Activated T-helper 2 cell treated with anti-CD3 and anti-CD28 coated beads, Interferon-gamma antibody, Interleukin-2, Interleukin-4, amounts not matched to agents 10 μg/mL and 5 μg/mL and 100 μg/mL, durations not matched to agents 14 hours and 24 hours and 36 hours (primary cell): ENCODE measurements around the gene HMOX1. TPM values are rescaled to one million over a fixed set of nuclear protein-coding genes. Genes with fewer than 3 reads are reported as not detected.
"Not testable (repeated sequence)": the region's sequence is repeated elsewhere in the genome, so short reads cannot be mapped to it uniquely, and the experiment has no call there.

Source experiments
- DNase-seq: peaks from one replicate; pipeline ENCODE4 v3.0.0; 2021; ENCODE audit warnings: low spot score
- H3K27ac Mint-ChIP-seq: one replicate; pipeline ENCODE4 v1.8.0; 2021; ENCODE audit warnings: mixed read lengths
- H3K27me3 Mint-ChIP-seq: one replicate; pipeline ENCODE4 v1.8.0; 2021; ENCODE audit warnings: low read depth, mixed read lengths
- H3K36me3 Mint-ChIP-seq: one replicate; pipeline ENCODE4 v1.8.0; 2021; ENCODE audit warnings: low read depth, mixed read lengths
- H3K4me1 Mint-ChIP-seq: one replicate; pipeline ENCODE4 v1.8.0; 2021; ENCODE audit warnings: low read depth, mixed read lengths
- H3K4me3 Mint-ChIP-seq: one replicate; pipeline ENCODE4 v1.8.0; 2021; ENCODE audit warnings: low read depth, mild to moderate bottlenecking, moderate library complexity, mixed read lengths
- H3K9me3 Mint-ChIP-seq: one replicate; pipeline ENCODE4 v1.8.0; 2021; ENCODE audit warnings: mixed read lengths
- intact Hi-C: fragments of 100-400 bp; cut with micrococcal nuclease; formaldehyde crosslinking; loops from one replicate; pipeline ENCODE4 v1.15.1; 2023
- total RNA-seq: library from RNA; stranded (reverse); gene quantifications from 2 replicates; pipeline ENCODE4 v1.2.3, GENCODE V29; 2022

The HMOX1 gene
- total RNA-seq, 1 donor from 2014 or later = 1.0 TPM

DNA sequence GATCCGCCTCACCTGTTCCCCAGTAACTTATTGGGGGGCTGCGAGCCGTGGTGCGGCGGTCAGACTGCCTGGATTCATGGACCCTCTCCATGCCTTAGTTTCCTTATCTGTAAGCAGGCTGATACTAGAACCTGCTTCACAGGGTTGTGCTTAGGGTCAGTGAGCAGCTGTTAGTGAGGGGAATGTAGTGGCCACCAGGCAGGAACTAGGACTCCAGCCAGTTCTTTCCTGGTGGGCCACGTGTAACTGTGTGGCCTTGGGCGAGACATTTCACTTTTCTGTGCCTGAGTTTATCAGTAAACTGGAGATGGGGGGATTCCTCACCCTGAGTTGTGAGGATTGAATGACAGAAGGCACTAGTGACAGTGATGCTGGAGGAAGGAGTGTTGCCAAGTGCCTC lies 43.9 kb downstream of the HMOX1 start:
- Mint-ChIP-seq H3K4me1 (peaks cover 2% of the 10 kb centered on the region), H3K27ac (peak overlapping the region; percentile 68), H3K27me3 (no peaks in the 10 kb centered on the region), H3K36me3 (peaks cover 70% of the 10 kb centered on the region), H3K4me3 (no peak overlapping the region), H3K9me3 (no peaks in the 10 kb centered on the region)
- intact Hi-C loops = no loop called here
- DNase-seq = no peak

DNA sequence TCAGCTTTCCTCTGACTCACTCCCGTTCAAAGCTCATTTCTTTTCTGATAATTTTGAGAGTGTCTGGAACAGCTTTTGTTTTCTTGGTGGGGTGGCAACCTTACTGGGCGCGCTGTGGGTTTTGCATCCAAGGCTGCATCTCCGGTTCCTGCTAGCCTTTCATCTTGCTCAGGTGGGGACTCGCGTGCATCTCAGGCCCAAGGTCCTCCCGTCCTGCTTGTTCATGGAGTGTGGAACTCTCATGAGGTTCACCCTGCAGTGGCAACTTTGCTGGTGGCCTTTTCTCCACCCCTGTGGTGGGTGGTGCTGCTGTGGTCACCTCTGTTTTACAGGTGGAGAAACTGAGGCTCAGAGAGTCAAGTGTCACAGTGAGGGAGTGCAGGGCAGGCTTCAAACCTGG lies 44.6 kb downstream of the HMOX1 start:
- H3K27ac Mint-ChIP-seq = no peak overlapping the region
- intact Hi-C loops = no loop called here
- H3K27me3 Mint-ChIP-seq = no peaks in the 10 kb centered on the region
- peaks cover 68% of the 10 kb centered on the region for H3K36me3 Mint-ChIP-seq
- no peak for DNase-seq
- peaks cover 2% of the 10 kb centered on the region for H3K4me1 Mint-ChIP-seq
- H3K9me3 Mint-ChIP-seq = no peaks in the 10 kb centered on the region
- H3K4me3 Mint-ChIP-seq = no peak overlapping the region

- H3K27ac Mint-ChIP-seq = peak overlapping the region; percentile 39
- H3K9me3 Mint-ChIP-seq = no peaks in the 10 kb centered on the region
- H3K4me1 Mint-ChIP-seq = peaks cover 2% of the 10 kb centered on the region
- DNase-seq = no peak
- H3K4me3 Mint-ChIP-seq = no peak overlapping the region
- intact Hi-C loops = no loop called here
- H3K27me3 Mint-ChIP-seq = no peaks in the 10 kb centered on the region
- peaks cover 72% of the 10 kb centered on the region for H3K36me3 Mint-ChIP-seq
Observed at GRCh38 chr22:35425971-35426800, 45.3 kb downstream of the HMOX1 start.

- Mint-ChIP-seq H3K27me3 (no peaks in the 10 kb centered on the region), H3K36me3 (peaks cover 72% of the 10 kb centered on the region), H3K4me3 (no peak overlapping the region), H3K27ac (peak overlapping the region; percentile 39), H3K4me1 (peaks cover 2% of the 10 kb centered on the region), H3K9me3 (peaks cover under 1% of the 10 kb centered on the region)
- no peak for DNase-seq
- intact Hi-C loops = no loop called here
Observed at GRCh38 chr22:35426801-35427140, 45.9 kb downstream of the HMOX1 start.

GRCh38 chr22:35430897-35431322 lies 50.0 kb downstream of the HMOX1 start:
- Mint-ChIP-seq H3K4me3 (no peak overlapping the region), H3K27ac (no peak overlapping the region), H3K9me3 (peaks cover 5% of the 10 kb centered on the region), H3K36me3 (peaks cover 71% of the 10 kb centered on the region), H3K4me1 (peaks cover 2% of the 10 kb centered on the region), H3K27me3 (no peaks in the 10 kb centered on the region)
- peak; percentile 45 for DNase-seq
- intact Hi-C loops = loop anchor here (2.0 kb wide), 2 partner anchors 152 to 192 kb away; no protein-coding TSS in a partner anchor

DNA sequence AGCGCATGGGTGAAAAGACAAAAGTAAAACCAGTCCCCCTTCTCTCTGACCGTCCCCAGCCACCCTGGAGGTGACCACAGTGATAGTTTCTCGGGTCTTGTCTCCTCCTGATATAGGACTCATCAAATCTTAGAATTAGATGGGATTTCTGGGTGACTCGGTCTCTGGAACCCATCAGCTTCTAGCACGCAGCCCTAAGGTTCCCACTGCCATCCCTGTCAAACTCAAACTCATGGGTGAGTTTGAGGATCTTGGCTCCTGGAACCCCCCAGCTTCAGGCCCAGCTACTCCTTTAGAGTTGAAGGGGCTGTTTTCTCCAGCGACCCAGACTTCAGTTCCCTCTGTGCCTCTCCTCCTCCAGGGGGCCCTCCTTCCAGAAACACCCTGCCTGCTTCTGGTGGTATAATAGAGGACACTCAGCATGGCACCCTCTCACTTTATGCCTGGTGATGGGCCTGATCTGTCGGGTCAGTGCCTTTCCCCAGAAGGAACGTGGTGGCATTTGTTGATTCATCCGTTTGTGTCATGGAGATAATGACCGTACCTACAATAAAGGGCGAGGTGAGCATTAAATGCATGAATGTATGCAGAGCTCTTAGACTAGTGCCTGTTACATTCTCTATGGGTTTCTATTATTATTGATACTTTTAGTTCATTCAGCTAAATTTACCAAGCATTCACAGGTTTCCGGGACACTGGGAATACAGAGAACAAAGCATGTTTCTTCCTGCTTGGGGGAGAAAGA lies 50.8 kb downstream of the HMOX1 start:
- H3K27me3 Mint-ChIP-seq = no peaks in the 10 kb centered on the region
- H3K27ac Mint-ChIP-seq = no peak overlapping the region
- H3K36me3 Mint-ChIP-seq = peaks cover 71% of the 10 kb centered on the region
- H3K4me1 Mint-ChIP-seq = peaks cover 2% of the 10 kb centered on the region
- H3K9me3 Mint-ChIP-seq = peaks cover 5% of the 10 kb centered on the region
- no peak for DNase-seq
- intact Hi-C loops = loop anchor here (2.0 kb wide), 2 partner anchors 151 to 191 kb away; no protein-coding TSS in a partner anchor
- no peak overlapping the region for H3K4me3 Mint-ChIP-seq

- H3K36me3 Mint-ChIP-seq = peaks cover 71% of the 10 kb centered on the region
- H3K9me3 Mint-ChIP-seq = peaks cover 5% of the 10 kb centered on the region
- no peak overlapping the region for H3K4me3 Mint-ChIP-seq
- no peak for DNase-seq
- peaks cover 4% of the 10 kb centered on the region for H3K4me1 Mint-ChIP-seq
- intact Hi-C loops = no loop called here
- H3K27ac Mint-ChIP-seq = no peak overlapping the region
- no peaks in the 10 kb centered on the region for H3K27me3 Mint-ChIP-seq
Observed at GRCh38 chr22:35432228-35432905, 51.5 kb downstream of the HMOX1 start.

DNA sequence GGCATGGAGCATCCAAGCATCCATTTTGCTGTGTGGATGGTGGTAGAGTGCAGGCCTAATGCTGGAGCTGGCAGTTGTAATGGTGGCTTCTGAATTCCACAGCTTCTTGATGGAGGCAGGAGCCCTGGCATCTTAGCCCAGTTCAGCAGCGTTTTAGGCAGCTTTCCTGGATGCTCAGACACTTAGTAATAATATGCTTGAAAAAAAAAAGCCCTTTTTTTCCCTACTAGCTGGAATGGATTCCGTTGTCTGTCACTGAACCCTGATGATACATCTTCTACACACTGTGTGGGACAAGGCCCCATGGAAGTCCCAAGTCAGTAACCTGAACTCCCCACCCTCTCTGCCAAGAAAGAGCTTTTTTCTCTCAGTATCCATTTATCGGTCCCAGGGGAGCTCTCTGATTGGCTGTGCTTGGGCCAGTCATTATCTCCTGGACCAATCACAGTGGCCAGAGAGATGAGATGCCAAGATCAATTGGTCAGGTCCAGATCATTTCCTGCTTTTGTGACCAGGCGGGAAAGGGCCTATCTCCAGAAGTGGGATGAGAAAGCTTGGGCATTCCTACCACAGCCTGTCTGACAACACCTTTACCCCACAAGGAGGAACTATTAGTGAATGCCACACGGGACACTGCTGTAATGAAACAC lies 53.3 kb downstream of the HMOX1 start:
- H3K27me3 Mint-ChIP-seq = no peaks in the 10 kb centered on the region
- H3K4me3 Mint-ChIP-seq = no peak overlapping the region
- H3K36me3 Mint-ChIP-seq = peaks cover 87% of the 10 kb centered on the region
- intact Hi-C loops = no loop called here
- H3K4me1 Mint-ChIP-seq = peaks cover 5% of the 10 kb centered on the region
- H3K9me3 Mint-ChIP-seq = peaks cover 5% of the 10 kb centered on the region
- H3K27ac Mint-ChIP-seq = no peak overlapping the region
- DNase-seq = no peak

- Mint-ChIP-seq H3K36me3 (peaks cover 85% of the 10 kb centered on the region), H3K27ac (peak overlapping the region; percentile 29), H3K9me3 (peaks cover 5% of the 10 kb centered on the region), H3K4me1 (peaks cover 5% of the 10 kb centered on the region), H3K4me3 (no peak overlapping the region), H3K27me3 (no peaks in the 10 kb centered on the region)
- no peak for DNase-seq
- intact Hi-C loops = no loop called here
Observed at GRCh38 chr22:35435201-35435740, 54.4 kb downstream of the HMOX1 start.

GRCh38 chr22:35436421-35436820 lies 55.5 kb downstream of the HMOX1 start:
- DNase-seq = no peak
- Mint-ChIP-seq H3K9me3 (peaks cover 5% of the 10 kb centered on the region), H3K27me3 (no peaks in the 10 kb centered on the region), H3K36me3 (peaks cover 76% of the 10 kb centered on the region), H3K4me3 (no peak overlapping the region), H3K4me1 (peaks cover 5% of the 10 kb centered on the region), H3K27ac (no peak overlapping the region)
- intact Hi-C loops = no loop called here

DNA sequence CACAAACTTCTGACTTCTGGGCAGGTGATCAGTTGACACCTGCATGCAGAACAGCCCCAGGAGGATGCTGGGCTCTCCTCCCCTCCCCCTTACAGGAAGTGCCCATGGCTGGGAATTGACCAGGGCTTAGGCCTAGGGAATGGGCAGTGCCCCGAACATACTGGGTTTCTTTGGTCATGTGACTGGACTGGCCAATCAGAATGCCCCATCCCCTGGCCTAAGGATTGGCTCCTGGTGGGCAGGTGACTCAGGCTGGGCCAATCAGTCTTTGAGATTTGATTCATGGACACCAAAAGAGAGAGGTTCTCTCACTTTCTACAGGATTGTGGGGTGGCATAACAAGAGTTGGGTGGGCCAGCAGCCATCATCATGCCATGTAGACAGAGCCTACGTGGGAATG lies 56.2 kb downstream of the HMOX1 start:
- peaks cover 4% of the 10 kb centered on the region for H3K4me1 Mint-ChIP-seq
- H3K27ac Mint-ChIP-seq = peak overlapping the region; percentile 33
- intact Hi-C loops = no loop called here
- no peak overlapping the region for H3K4me3 Mint-ChIP-seq
- H3K9me3 Mint-ChIP-seq = peaks cover 2% of the 10 kb centered on the region
- H3K27me3 Mint-ChIP-seq = no peaks in the 10 kb centered on the region
- DNase-seq = no peak
- H3K36me3 Mint-ChIP-seq = peaks cover 71% of the 10 kb centered on the region

DNA sequence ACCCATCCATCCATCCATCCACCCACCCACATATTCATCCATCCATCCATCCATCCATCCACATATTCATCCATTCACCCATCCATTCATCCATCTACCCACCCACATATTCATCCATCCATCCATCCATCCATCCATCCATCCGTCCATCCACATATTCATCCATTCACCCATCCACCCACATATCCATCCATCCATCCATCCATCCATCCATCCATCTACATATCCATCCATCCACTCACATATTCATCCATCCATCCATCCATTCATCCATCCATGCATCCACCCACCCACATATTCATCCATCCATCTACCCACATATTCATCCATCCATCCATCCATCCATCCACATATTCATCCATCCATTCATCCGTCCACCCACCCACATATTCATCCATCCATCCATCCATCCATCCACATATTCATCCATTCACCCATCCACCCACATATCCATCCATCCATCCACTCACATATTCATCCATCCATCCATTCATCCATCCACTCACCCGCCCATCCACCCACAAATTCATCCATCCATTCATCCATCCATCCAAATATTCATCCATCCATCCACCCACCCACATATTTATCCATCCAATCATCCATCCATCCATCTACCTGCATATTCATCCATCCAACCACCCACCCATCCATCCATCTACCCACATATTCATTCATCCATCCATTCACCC lies 57.9 kb downstream of the HMOX1 start:
- H3K9me3 Mint-ChIP-seq, H3K27ac Mint-ChIP-seq, H3K27me3 Mint-ChIP-seq, H3K4me1 Mint-ChIP-seq, DNase-seq, H3K4me3 Mint-ChIP-seq, intact Hi-C loops: not testable (repeated sequence)
- H3K36me3 Mint-ChIP-seq = peaks cover 59% of the 10 kb centered on the region
